ENCODE results near the gene MAPK12.
A peak's percentile ranks its signal among the peaks of the same experiment; 100 is the strongest.

DNA sequence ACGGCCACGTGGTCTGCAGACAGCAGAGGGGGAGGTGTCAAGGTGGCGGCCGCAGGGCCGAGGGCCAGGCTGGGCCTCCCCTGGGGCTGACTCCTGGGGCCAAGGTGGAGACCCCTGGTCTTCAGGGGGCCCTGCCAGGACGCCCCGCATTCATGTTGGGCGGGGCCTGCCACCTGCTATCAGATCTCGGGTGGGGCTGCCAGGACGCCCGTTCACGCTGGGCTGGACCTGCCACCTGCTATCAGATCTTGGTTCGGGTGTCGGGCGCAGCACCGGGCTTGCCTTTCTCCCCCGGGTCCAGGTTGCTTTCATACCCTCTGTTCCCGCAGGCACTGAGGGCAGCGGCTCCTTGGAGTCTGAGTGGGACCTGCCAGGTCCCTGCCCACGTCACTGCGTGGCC is 24.8 kb upstream of the MAPK12 start:
- TF ChIP-seq, protein P1, sequence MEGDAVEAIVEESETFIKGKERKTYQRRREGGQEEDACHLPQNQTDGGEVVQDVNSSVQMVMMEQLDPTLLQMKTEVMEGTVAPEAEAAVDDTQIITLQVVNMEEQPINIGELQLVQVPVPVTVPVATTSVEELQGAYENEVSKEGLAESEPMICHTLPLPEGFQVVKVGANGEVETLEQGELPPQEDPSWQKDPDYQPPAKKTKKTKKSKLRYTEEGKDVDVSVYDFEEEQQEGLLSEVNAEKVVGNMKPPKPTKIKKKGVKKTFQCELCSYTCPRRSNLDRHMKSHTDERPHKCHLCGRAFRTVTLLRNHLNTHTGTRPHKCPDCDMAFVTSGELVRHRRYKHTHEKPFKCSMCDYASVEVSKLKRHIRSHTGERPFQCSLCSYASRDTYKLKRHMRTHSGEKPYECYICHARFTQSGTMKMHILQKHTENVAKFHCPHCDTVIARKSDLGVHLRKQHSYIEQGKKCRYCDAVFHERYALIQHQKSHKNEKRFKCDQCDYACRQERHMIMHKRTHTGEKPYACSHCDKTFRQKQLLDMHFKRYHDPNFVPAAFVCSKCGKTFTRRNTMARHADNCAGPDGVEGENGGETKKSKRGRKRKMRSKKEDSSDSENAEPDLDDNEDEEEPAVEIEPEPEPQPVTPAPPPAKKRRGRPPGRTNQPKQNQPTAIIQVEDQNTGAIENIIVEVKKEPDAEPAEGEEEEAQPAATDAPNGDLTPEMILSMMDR (IDR thresholded peaks at IDR 0.05 in 8 of 11, conservative IDR thresholded peaks at IDR 0.05 in 3 of 11): no peak
- TF ChIP-seq POLR2A (IDR thresholded peaks at IDR 0.05) (no peak), POLR2AphosphoS5 (IDR thresholded peaks at IDR 0.05) (peak in 2 of 3 donors; percentile 21 to 24)
